ENCODE results near the gene PAX1.

Gene PAX1

GRCh38 chr20:21719592-21720214 lies 14.2 kb downstream of the PAX1 start:
- peak; percentile 25 for DNase-seq (ENCODE audit: insufficient read length, low spot score)
- no peak for FAIRE-seq

GRCh38 chr20:21725892-21726291 lies 20.4 kb downstream of the PAX1 start:
- no peak for FAIRE-seq
- DNase-seq (ENCODE audit: insufficient read length, low spot score) = no peak

GRCh38 chr20:21729316-21729715 lies 23.9 kb downstream of the PAX1 start:
- no peak for FAIRE-seq
- no peak for DNase-seq (ENCODE audit: insufficient read length, low spot score)

- no peak for FAIRE-seq
Observed at GRCh38 chr20:21739161-21739560, 33.7 kb downstream of the PAX1 start.

GRCh38 chr20:21739682-21740081 lies 34.2 kb downstream of the PAX1 start:
- DNase-seq (ENCODE audit: insufficient read length, low spot score) (no peak), FAIRE-seq (no peak)

More at GRCh38 chr20:21739161-21739560, 33.7 kb downstream of the PAX1 start:
- no peak for DNase-seq (ENCODE audit: insufficient read length, low spot score)

- FAIRE-seq (no peak), DNase-seq (ENCODE audit: insufficient read length, low spot score) (no peak)
Observed at GRCh38 chr20:21741266-21741665, 35.8 kb downstream of the PAX1 start.

GRCh38 chr20:21762646-21763045 lies 57.2 kb downstream of the PAX1 start:
- no peak for DNase-seq (ENCODE audit: insufficient read length, low spot score)
- no peak for FAIRE-seq

- FAIRE-seq (no peak), DNase-seq (ENCODE audit: insufficient read length, low spot score) (no peak)
Observed at GRCh38 chr20:21767200-21767738, 61.8 kb downstream of the PAX1 start.

GRCh38 chr20:21767739-21768223 lies 62.3 kb downstream of the PAX1 start:
- FAIRE-seq (no peak), DNase-seq (ENCODE audit: insufficient read length, low spot score) (no peak)
